ENCODE measurements around the gene CMTM3.

- TF ChIP-seq, protein P1, sequence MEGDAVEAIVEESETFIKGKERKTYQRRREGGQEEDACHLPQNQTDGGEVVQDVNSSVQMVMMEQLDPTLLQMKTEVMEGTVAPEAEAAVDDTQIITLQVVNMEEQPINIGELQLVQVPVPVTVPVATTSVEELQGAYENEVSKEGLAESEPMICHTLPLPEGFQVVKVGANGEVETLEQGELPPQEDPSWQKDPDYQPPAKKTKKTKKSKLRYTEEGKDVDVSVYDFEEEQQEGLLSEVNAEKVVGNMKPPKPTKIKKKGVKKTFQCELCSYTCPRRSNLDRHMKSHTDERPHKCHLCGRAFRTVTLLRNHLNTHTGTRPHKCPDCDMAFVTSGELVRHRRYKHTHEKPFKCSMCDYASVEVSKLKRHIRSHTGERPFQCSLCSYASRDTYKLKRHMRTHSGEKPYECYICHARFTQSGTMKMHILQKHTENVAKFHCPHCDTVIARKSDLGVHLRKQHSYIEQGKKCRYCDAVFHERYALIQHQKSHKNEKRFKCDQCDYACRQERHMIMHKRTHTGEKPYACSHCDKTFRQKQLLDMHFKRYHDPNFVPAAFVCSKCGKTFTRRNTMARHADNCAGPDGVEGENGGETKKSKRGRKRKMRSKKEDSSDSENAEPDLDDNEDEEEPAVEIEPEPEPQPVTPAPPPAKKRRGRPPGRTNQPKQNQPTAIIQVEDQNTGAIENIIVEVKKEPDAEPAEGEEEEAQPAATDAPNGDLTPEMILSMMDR (IDR thresholded peaks at IDR 0.05) = no peak
- no peak for TF ChIP-seq NR2C2 (CRISPR knock-in tag; IDR thresholded peaks at IDR 0.05)
- no peak for TF ChIP-seq NR1H2 (CRISPR knock-in tag; IDR thresholded peaks at IDR 0.05)
- no peak for TF ChIP-seq FOXK1 (CRISPR knock-in tag; IDR thresholded peaks at IDR 0.05)
- no peak for TF ChIP-seq IRF2 (CRISPR knock-in tag; IDR thresholded peaks at IDR 0.05; ENCODE audit: borderline replicate concordance, low read depth)
- no peak for TF ChIP-seq FOXJ3 (CRISPR knock-in tag; IDR thresholded peaks at IDR 0.05; ENCODE audit: borderline replicate concordance)
- TF ChIP-seq, protein P2, sequence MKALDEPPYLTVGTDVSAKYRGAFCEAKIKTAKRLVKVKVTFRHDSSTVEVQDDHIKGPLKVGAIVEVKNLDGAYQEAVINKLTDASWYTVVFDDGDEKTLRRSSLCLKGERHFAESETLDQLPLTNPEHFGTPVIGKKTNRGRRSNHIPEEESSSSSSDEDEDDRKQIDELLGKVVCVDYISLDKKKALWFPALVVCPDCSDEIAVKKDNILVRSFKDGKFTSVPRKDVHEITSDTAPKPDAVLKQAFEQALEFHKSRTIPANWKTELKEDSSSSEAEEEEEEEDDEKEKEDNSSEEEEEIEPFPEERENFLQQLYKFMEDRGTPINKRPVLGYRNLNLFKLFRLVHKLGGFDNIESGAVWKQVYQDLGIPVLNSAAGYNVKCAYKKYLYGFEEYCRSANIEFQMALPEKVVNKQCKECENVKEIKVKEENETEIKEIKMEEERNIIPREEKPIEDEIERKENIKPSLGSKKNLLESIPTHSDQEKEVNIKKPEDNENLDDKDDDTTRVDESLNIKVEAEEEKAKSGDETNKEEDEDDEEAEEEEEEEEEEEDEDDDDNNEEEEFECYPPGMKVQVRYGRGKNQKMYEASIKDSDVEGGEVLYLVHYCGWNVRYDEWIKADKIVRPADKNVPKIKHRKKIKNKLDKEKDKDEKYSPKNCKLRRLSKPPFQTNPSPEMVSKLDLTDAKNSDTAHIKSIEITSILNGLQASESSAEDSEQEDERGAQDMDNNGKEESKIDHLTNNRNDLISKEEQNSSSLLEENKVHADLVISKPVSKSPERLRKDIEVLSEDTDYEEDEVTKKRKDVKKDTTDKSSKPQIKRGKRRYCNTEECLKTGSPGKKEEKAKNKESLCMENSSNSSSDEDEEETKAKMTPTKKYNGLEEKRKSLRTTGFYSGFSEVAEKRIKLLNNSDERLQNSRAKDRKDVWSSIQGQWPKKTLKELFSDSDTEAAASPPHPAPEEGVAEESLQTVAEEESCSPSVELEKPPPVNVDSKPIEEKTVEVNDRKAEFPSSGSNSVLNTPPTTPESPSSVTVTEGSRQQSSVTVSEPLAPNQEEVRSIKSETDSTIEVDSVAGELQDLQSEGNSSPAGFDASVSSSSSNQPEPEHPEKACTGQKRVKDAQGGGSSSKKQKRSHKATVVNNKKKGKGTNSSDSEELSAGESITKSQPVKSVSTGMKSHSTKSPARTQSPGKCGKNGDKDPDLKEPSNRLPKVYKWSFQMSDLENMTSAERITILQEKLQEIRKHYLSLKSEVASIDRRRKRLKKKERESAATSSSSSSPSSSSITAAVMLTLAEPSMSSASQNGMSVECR (CRISPR knock-in tag; IDR thresholded peaks at IDR 0.05; ENCODE audit: borderline replicate concordance) = no peak
- no peak for TF ChIP-seq PRDM15 (CRISPR knock-in tag; IDR thresholded peaks at IDR 0.05)
Observed at GRCh38 chr16:66609139-66609510, 4.6 kb downstream of the CMTM3 start.
